NT2/D1 (cell line): ENCODE measurements around the gene SH3D19.

Source experiments
- DNase-seq: peaks from one replicate; pipeline ENCODE4 v3.0.0-alpha.2; 2011; ENCODE audit warnings: low read depth, low spot score
- H3K27me3 ChIP-seq: 2 replicates; pipeline ENCODE4 v1.6.0; 2011; ENCODE audit warnings: mild to moderate bottlenecking; ENCODE audit not compliant: insufficient read length, insufficient read depth
- H3K36me3 ChIP-seq: 2 replicates; pipeline ENCODE4 v1.6.1; 2011; ENCODE audit warnings: mild to moderate bottlenecking, low read length, mixed read lengths; ENCODE audit not compliant: insufficient read depth, insufficient read length
- H3K4me1 ChIP-seq: 2 replicates; pipeline ENCODE4 v1.5.1; 2011; ENCODE audit not compliant: insufficient read depth, insufficient read length
- H3K4me3 ChIP-seq: 2 replicates; pipeline ENCODE4 v1.5.1; 2011; ENCODE audit warnings: low read depth; ENCODE audit not compliant: insufficient read length
- H3K9ac ChIP-seq: 2 replicates; pipeline ENCODE4 v1.6.0; 2011; ENCODE audit warnings: low read depth; ENCODE audit not compliant: insufficient read length
- H3K9me3 ChIP-seq: 2 replicates; pipeline ENCODE4 v1.5.1; 2011; ENCODE audit warnings: mild to moderate bottlenecking, low read length; ENCODE audit not compliant: insufficient read depth
- SUZ12 ChIP-seq: IDR thresholded peaks from 2 replicates; pipeline ENCODE4 v1.6.1; 2011; ENCODE audit not compliant: insufficient read length, insufficient read depth; ENCODE audit errors: extremely low read depth
- YY1 ChIP-seq: IDR thresholded peaks from 2 replicates; pipeline ENCODE4 v1.6.1; 2011; ENCODE audit not compliant: insufficient read length, insufficient read depth
- ZNF274 ChIP-seq: IDR thresholded peaks from 2 replicates; pipeline ENCODE4 v1.6.1; 2011; ENCODE audit warnings: mild to moderate bottlenecking, low read depth, low read length

SH3D19 gene, protein sequence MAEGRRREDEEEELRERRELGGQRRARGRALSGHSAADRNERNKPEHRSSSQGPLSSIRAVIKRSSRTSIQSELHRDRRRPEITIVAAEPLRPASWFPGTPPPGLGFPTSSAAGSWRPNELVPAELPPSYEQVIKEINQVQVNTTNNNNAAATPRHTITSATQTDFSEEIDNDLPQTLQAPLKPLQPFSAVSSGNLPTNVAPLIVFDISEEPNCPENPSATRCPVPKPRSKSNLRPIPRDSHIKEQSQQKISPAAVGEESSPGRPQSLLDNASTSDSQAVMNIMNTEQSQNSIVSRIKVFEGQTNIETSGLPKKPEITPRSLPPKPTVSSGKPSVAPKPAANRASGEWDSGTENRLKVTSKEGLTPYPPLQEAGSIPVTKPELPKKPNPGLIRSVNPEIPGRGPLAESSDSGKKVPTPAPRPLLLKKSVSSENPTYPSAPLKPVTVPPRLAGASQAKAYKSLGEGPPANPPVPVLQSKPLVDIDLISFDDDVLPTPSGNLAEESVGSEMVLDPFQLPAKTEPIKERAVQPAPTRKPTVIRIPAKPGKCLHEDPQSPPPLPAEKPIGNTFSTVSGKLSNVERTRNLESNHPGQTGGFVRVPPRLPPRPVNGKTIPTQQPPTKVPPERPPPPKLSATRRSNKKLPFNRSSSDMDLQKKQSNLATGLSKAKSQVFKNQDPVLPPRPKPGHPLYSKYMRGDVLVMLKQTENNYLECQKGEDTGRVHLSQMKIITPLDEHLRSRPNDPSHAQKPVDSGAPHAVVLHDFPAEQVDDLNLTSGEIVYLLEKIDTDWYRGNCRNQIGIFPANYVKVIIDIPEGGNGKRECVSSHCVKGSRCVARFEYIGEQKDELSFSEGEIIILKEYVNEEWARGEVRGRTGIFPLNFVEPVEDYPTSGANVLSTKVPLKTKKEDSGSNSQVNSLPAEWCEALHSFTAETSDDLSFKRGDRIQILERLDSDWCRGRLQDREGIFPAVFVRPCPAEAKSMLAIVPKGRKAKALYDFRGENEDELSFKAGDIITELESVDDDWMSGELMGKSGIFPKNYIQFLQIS

DNA sequence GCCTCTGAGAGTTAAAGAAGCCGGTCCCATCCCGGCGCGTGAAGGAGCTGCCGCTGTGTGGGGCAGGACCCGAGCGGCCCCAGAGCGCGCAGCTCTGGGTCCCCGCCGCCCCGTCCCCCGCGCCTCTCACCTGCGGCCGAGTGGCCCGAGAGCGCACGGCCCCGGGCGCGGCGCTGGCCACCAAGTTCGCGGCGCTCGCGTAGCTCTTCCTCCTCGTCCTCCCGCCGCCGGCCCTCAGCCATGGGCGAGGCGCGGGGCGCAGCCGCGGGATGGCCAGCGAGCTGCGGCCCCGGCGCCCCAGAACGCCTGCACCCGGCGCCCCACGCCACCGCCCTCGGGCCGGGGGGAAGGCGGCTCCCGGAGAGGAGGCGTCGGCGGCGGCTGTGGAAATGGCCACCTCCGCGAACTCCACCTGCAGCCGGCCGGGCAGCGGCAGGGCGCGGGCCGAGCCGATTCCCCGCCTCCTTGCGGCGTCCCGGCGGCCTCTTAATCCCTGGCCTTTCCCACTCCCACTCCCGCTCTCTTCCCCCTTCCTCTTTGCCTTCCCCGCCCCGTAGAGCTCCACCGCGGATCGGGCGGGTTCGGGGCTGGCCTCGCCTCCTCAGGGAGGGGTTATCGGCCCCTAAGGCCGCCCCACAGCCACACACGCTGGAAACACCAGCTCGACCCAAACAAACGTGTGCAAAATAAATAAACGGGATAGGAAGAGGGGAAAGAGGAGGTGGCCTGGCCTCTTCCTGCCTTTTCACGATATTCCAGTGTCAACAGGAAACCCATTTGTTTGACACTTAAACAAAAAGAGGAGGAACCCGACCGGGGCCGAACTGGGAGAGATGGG, at the start of gene SH3D19:
SH3D19 (minus strand) TSS at position 495 of the 838 bp plus-strand sequence; CDS start at position 242, 253 bp downstream.
- Histone ChIP-seq H3K9me3 (no peaks in the 10 kb centered on the region), H3K27me3 (no peaks in the 10 kb centered on the region), H3K9ac (peak within 1 kb of the TSS; percentile 80), H3K4me3 (peak within 1 kb of the TSS; percentile 59), H3K36me3 (no peaks in the 10 kb centered on the region), H3K4me1 (no peaks in the 10 kb centered on the region)
- no peak for TF ChIP-seq ZNF274
- TF ChIP-seq SUZ12: no peak
- no peak for TF ChIP-seq YY1
- no peak for DNase-seq

DNA sequence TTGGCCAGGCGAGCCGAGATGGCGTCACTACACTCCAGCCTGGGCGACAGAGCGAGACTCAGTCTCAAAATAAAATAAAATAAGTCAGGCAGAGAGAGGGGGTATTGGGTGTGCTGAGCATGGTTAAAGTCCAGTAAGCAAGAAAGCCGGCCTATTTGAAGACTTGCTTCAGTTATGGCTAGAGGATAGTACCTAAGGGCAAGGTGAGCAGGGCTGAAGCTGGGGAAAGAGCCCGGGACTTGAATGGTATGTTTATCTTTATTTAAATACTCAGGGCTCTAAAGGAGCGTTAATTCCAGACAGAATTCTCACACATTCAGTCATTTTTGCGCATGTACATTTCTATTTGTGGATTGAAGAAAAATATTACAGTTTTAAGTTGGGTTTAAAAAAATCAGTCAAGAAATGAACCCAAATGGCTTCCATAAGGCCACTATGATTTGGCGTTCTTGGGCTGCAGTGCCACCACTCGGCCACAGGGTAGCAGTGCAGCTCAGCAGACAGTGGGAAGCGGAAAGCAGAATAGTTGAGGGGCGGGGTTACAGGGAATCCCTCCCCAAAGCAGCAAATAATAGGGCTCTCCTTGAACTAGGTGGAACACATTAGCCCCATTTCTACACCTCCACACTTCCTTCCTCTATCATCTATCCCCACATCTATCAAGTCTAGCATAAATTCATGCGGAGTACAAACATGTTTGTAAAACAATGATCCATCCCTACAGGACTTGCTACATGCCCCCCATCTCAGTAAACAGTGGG, 37.2 kb upstream of the SH3D19 start:
- H3K4me3 ChIP-seq: no peak overlapping the region
- no peaks in the 10 kb centered on the region for H3K9me3 ChIP-seq
- DNase-seq: peak; percentile 70
- no peaks in the 10 kb centered on the region for H3K4me1 ChIP-seq
- H3K9ac ChIP-seq: no peak overlapping the region
- TF ChIP-seq SUZ12 (no peak), YY1 (no peak), ZNF274 (no peak)
- no peaks in the 10 kb centered on the region for H3K36me3 ChIP-seq
- H3K27me3 ChIP-seq: no peaks in the 10 kb centered on the region

DNA sequence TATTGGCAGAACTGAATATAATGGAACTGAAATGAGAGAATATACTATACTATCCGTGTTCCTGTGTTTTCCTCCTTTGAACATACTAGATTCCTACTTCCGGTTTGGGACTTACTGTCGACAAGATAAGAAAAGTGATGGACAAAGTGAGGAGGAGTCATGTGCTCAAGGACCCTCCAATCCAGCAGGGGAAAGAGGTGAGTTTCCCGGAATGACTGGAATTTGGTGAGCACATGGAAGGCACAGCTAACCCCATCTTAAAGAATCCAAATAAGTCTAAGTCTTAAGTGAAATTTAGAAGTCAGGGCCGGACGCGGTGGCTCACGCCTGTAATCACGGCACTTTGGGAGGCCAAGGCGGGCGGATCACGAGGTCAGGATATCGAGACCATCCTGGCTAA, 36.6 kb upstream of the SH3D19 start:
- Histone ChIP-seq H3K4me3 (no peak overlapping the region), H3K27me3 (no peaks in the 10 kb centered on the region), H3K36me3 (no peaks in the 10 kb centered on the region), H3K9me3 (no peaks in the 10 kb centered on the region), H3K4me1 (no peaks in the 10 kb centered on the region), H3K9ac (no peak overlapping the region)
- TF ChIP-seq YY1 (no peak), ZNF274 (no peak), SUZ12 (no peak)
- DNase-seq: no peak

DNA sequence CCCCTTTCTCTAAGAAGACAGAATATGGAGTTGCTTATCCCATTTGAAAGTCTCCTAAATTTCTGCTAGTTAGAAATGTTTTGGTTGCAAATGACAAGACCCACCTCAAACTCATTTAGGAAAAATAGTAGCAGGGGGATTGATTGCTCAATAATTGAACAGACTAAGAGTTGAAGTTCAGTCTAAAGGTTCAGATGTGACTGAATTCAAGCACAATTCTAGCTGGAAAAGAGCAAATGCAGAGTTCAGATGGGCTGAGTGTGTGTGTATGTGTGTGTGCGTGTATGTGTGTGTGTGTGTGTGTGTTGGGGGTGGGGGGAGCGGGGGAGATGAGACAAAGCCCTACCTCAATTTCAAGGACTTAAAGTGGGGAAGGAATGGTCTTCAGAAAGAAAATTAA, 35.7 kb upstream of the SH3D19 start:
- no peak for DNase-seq

DNA sequence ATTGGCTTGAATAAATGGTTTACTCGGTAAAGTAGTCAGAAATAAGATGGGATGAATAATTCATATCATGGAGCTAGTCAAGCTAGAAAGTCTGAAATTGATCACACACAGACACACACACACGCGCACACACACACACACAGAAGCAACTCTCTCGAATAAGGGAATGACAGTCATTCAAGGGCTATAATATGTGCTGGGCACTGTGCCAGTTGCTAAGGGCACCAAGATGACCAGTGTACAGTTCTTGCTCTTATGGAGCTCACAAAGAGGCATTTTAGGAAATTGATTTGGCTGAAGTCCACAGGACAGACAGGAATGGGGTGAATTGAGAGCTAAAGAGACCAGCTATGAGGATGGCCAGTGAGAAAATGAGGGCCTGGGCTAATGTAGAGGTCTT, 34.2 kb upstream of the SH3D19 start:
- no peaks in the 10 kb centered on the region for H3K36me3 ChIP-seq
- TF ChIP-seq YY1 (no peak), ZNF274 (no peak), SUZ12 (no peak)
- H3K9ac ChIP-seq: no peak overlapping the region
- H3K4me3 ChIP-seq: no peak overlapping the region
- DNase-seq: no peak
- no peaks in the 10 kb centered on the region for H3K4me1 ChIP-seq
- no peaks in the 10 kb centered on the region for H3K27me3 ChIP-seq
- no peaks in the 10 kb centered on the region for H3K9me3 ChIP-seq

More for the DNA sequence above, 35.7 kb upstream of the SH3D19 start:
- H3K27me3 ChIP-seq: no peaks in the 10 kb centered on the region
- no peak overlapping the region for H3K9ac ChIP-seq
- no peak for TF ChIP-seq YY1
- no peak for TF ChIP-seq SUZ12
- TF ChIP-seq ZNF274: no peak
- no peaks in the 10 kb centered on the region for H3K9me3 ChIP-seq
- no peaks in the 10 kb centered on the region for H3K4me1 ChIP-seq
- H3K4me3 ChIP-seq: no peak overlapping the region
- no peaks in the 10 kb centered on the region for H3K36me3 ChIP-seq

DNA sequence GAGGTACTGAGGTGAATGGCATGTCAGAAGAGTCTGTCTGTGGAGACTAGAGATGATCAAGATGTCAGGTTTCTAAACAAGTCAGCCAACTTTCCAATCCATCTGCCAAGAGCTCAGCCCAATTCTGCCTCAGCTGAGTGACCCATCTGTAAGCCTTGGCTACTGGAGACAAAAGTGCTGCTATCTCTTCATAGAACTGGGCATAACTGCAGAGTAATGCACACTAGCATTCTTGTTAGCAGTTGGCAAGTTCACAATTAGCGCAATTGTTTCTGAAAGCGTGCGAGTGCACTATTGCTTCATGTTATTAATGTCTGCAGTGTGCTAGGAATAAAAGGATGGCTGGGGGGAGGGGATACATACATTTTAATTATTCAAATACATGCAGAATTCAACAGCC, 32.9 kb upstream of the SH3D19 start:
- no peak overlapping the region for H3K4me3 ChIP-seq
- no peaks in the 10 kb centered on the region for H3K27me3 ChIP-seq
- no peaks in the 10 kb centered on the region for H3K9me3 ChIP-seq
- H3K36me3 ChIP-seq: no peaks in the 10 kb centered on the region
- TF ChIP-seq ZNF274 (no peak), SUZ12 (no peak), YY1 (no peak)
- H3K9ac ChIP-seq: no peak overlapping the region
- no peaks in the 10 kb centered on the region for H3K4me1 ChIP-seq
- no peak for DNase-seq
